Astrocyte of the cerebellum (primary cell): ENCODE results near the gene MKLN1.

Experiments used
- DNase-seq: peaks from one replicate; pipeline ENCODE4 v3.0.0-alpha.2; 2011; ENCODE audit warnings: low read depth
- H3K4me3 ChIP-seq: 2 replicates; pipeline ENCODE4 v1.5.1; 2011; ENCODE audit warnings: mild to moderate bottlenecking, low read depth, low read length, moderate library complexity
- CTCF ChIP-seq: IDR thresholded peaks from 2 replicates; pipeline ENCODE4 v1.5.1; 2012; ENCODE audit warnings: low read length, low read depth, moderate library complexity, mild to moderate bottlenecking; ENCODE audit errors: missing control alignments
- in situ Hi-C: cut with HindIII; loops from 2 replicates; pipeline ENCODE4 v1.10.0; 2017; ENCODE audit warnings: low sequenced_read_pairs

MKLN1 gene

GRCh38 chr7:131533566-131534561 lies 206.2 kb downstream of the MKLN1 start:
- in situ Hi-C loops, result no loop called here
- no peak for DNase-seq
- H3K4me3 ChIP-seq, result no peak overlapping the region
- TF ChIP-seq CTCF, result no peak

GRCh38 chr7:131536361-131536849 lies 208.7 kb downstream of the MKLN1 start:
- DNase-seq, result no peak
- no peak for TF ChIP-seq CTCF
- in situ Hi-C loops, result no loop called here
- no peak overlapping the region for H3K4me3 ChIP-seq

- H3K4me3 ChIP-seq, result no peak overlapping the region
- DNase-seq, result no peak
- TF ChIP-seq CTCF, result no peak
- in situ Hi-C loops, result no loop called here
Measured at GRCh38 chr7:131537571-131537978, 209.9 kb downstream of the MKLN1 start.

- no peak for DNase-seq
- H3K4me3 ChIP-seq, result no peak overlapping the region
- in situ Hi-C loops, result no loop called here
Measured at GRCh38 chr7:131538071-131538812, 210.6 kb downstream of the MKLN1 start.

GRCh38 chr7:131538813-131539179 lies 211.1 kb downstream of the MKLN1 start:
- no peak for TF ChIP-seq CTCF
- H3K4me3 ChIP-seq, result no peak overlapping the region
- no peak for DNase-seq
- in situ Hi-C loops, result no loop called here

More at GRCh38 chr7:131538071-131538812, 210.6 kb downstream of the MKLN1 start:
- no peak for TF ChIP-seq CTCF

- no peak for DNase-seq
- in situ Hi-C loops, result no loop called here
- no peak overlapping the region for H3K4me3 ChIP-seq
- TF ChIP-seq CTCF, result peak; percentile 17
Measured at GRCh38 chr7:131540491-131541162, 213.0 kb downstream of the MKLN1 start.
